ENCODE results near the gene GRID2.

- TF ChIP-seq POLR2A (IDR thresholded peaks at IDR 0.05) = no peak
- no peak for TF ChIP-seq CTCF (IDR thresholded peaks at IDR 0.05)
Measured at GRCh38 chr4:92952897-92953296, 649.1 kb downstream of the GRID2 start.
